Measurements from ENCODE around the gene KCNH1.

The KCNH1 gene

DNA sequence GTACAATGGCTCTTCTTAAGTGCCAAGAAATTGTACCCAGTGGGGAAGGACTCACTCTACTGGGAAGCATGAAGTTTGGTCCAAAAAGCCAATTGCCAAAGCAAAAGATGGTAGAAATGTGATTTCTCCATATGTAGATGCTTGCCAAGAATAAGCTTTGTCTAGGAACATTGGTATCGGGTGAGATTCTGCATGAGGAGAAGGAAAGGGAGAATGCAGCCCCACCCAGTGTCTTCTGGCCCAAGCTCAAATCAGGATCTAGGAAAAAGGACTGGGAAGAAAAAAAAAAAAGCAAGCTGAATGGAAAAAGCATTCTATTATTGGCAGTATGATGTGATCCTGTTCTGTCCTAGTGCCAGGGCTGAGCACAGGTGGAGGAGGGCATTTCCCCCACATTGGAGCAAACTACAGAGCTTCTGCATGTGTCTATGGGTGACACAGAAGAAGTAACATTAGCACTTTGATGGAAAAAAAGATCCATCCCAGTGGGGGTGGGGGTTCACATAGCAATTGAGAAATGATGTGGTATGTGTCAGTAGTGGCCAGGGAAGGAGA, 226.6 kb downstream of the KCNH1 start:
- TF ChIP-seq CEBPB (IDR thresholded peaks at IDR 0.05) (no peak), TEAD4 (IDR thresholded peaks at IDR 0.05) (no peak), FOXM1 (IDR thresholded peaks at IDR 0.05; ENCODE audit: borderline replicate concordance, low read depth) (no peak), EP300 (IDR thresholded peaks at IDR 0.05; ENCODE audit: borderline replicate concordance) (no peak), TAF1 (IDR thresholded peaks at IDR 0.05; ENCODE audit: low read depth) (no peak), YY1 (IDR thresholded peaks at IDR 0.05; ENCODE audit: low read depth) (no peak), EGR1 (IDR thresholded peaks at IDR 0.05) (no peak), ZBTB7A (IDR thresholded peaks at IDR 0.05; ENCODE audit: low read depth) (no peak), RAD21 (IDR thresholded peaks at IDR 0.05; ENCODE audit: low read depth) (no peak), TCF12 (IDR thresholded peaks at IDR 0.05; ENCODE audit: low read depth) (no peak), CREB1 (IDR thresholded peaks at IDR 0.05; ENCODE audit: low read depth) (no peak), NFIC (IDR thresholded peaks at IDR 0.05) (no peak)
- TF ChIP-seq, protein P1, sequence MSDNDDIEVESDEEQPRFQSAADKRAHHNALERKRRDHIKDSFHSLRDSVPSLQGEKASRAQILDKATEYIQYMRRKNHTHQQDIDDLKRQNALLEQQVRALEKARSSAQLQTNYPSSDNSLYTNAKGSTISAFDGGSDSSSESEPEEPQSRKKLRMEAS (IDR thresholded peaks at IDR 0.05): no peak
- TF ChIP-seq, protein P2, sequence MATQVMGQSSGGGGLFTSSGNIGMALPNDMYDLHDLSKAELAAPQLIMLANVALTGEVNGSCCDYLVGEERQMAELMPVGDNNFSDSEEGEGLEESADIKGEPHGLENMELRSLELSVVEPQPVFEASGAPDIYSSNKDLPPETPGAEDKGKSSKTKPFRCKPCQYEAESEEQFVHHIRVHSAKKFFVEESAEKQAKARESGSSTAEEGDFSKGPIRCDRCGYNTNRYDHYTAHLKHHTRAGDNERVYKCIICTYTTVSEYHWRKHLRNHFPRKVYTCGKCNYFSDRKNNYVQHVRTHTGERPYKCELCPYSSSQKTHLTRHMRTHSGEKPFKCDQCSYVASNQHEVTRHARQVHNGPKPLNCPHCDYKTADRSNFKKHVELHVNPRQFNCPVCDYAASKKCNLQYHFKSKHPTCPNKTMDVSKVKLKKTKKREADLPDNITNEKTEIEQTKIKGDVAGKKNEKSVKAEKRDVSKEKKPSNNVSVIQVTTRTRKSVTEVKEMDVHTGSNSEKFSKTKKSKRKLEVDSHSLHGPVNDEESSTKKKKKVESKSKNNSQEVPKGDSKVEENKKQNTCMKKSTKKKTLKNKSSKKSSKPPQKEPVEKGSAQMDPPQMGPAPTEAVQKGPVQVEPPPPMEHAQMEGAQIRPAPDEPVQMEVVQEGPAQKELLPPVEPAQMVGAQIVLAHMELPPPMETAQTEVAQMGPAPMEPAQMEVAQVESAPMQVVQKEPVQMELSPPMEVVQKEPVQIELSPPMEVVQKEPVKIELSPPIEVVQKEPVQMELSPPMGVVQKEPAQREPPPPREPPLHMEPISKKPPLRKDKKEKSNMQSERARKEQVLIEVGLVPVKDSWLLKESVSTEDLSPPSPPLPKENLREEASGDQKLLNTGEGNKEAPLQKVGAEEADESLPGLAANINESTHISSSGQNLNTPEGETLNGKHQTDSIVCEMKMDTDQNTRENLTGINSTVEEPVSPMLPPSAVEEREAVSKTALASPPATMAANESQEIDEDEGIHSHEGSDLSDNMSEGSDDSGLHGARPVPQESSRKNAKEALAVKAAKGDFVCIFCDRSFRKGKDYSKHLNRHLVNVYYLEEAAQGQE (IDR thresholded peaks at IDR 0.05; ENCODE audit: low read depth): no peak
- TF ChIP-seq, protein P3, sequence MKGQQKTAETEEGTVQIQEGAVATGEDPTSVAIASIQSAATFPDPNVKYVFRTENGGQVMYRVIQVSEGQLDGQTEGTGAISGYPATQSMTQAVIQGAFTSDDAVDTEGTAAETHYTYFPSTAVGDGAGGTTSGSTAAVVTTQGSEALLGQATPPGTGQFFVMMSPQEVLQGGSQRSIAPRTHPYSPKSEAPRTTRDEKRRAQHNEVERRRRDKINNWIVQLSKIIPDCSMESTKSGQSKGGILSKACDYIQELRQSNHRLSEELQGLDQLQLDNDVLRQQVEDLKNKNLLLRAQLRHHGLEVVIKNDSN (IDR thresholded peaks at IDR 0.05): no peak

DNA sequence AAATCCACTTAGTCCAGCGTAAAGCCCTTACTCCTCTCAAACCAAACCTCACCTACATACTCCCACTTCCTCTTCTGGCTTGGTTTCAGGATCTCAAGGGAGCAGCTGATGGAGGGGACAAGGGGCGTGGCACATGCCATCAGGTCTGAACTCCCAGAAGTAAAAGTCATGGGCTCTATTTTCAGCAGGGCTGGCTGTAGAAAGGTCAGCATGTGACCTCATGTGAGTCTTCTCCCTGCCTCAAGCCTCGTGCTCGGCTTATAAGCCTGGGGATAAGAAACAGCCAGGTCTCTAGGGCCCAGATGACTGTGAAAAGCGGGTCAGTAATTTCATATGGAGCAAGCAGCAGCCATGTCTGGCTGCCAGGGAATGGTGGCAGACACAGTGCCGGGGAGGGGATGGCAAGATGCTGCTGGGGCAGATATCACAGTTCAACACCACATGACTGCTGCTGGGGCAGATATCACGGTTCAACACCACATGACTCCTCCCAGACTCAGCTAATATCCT, 227.9 kb downstream of the KCNH1 start:
- TF ChIP-seq EGR1 (IDR thresholded peaks at IDR 0.05) (no peak), ZBTB7A (IDR thresholded peaks at IDR 0.05; ENCODE audit: low read depth) (no peak), TAF1 (IDR thresholded peaks at IDR 0.05; ENCODE audit: low read depth) (no peak), YY1 (IDR thresholded peaks at IDR 0.05; ENCODE audit: low read depth) (no peak), CREB1 (IDR thresholded peaks at IDR 0.05; ENCODE audit: low read depth) (no peak)

DNA sequence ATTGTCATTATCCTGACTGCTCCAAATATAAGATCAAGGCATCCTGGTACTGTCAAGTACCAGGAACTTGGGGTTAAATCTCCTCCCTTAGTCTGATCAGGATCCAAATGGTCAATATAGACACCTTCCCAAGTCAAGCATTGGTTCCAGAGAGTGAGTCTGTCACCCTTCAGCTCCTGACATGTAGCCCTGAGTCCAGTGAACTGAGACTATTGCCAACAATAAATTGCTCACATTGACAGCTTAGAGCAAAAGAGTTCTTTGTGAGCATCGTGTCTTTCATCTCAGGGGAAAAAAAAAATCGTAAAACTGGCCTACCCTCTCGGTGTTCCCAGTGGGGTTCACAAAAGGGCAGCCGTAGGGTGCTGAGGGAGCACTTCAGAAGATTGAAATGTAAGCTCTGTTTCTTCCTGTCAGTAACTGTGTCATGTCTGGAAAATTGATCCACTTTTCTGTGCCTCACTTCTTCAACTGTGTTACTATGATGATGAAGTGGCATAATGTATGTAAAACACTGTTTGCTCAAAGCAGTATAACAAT, 228.5 kb downstream of the KCNH1 start:
- TF ChIP-seq RAD21 (IDR thresholded peaks at IDR 0.05; ENCODE audit: low read depth): no peak
- no peak for TF ChIP-seq CEBPB (IDR thresholded peaks at IDR 0.05)
- TF ChIP-seq, protein P2 (IDR thresholded peaks at IDR 0.05; ENCODE audit: low read depth): no peak
- TF ChIP-seq CREB1 (IDR thresholded peaks at IDR 0.05; ENCODE audit: low read depth): no peak
- TF ChIP-seq, protein P3 (IDR thresholded peaks at IDR 0.05): no peak
- no peak for TF ChIP-seq NFIC (IDR thresholded peaks at IDR 0.05)
- no peak for TF ChIP-seq TEAD4 (IDR thresholded peaks at IDR 0.05)
- TF ChIP-seq TCF12 (IDR thresholded peaks at IDR 0.05; ENCODE audit: low read depth): no peak
- TF ChIP-seq EP300 (IDR thresholded peaks at IDR 0.05; ENCODE audit: borderline replicate concordance): no peak
- no peak for TF ChIP-seq YY1 (IDR thresholded peaks at IDR 0.05; ENCODE audit: low read depth)
- no peak for TF ChIP-seq FOXM1 (IDR thresholded peaks at IDR 0.05; ENCODE audit: borderline replicate concordance, low read depth)
- TF ChIP-seq EGR1 (IDR thresholded peaks at IDR 0.05): no peak
- TF ChIP-seq ZBTB7A (IDR thresholded peaks at IDR 0.05; ENCODE audit: low read depth): no peak
- TF ChIP-seq TAF1 (IDR thresholded peaks at IDR 0.05; ENCODE audit: low read depth): no peak
- TF ChIP-seq, protein P1 (IDR thresholded peaks at IDR 0.05): no peak

DNA sequence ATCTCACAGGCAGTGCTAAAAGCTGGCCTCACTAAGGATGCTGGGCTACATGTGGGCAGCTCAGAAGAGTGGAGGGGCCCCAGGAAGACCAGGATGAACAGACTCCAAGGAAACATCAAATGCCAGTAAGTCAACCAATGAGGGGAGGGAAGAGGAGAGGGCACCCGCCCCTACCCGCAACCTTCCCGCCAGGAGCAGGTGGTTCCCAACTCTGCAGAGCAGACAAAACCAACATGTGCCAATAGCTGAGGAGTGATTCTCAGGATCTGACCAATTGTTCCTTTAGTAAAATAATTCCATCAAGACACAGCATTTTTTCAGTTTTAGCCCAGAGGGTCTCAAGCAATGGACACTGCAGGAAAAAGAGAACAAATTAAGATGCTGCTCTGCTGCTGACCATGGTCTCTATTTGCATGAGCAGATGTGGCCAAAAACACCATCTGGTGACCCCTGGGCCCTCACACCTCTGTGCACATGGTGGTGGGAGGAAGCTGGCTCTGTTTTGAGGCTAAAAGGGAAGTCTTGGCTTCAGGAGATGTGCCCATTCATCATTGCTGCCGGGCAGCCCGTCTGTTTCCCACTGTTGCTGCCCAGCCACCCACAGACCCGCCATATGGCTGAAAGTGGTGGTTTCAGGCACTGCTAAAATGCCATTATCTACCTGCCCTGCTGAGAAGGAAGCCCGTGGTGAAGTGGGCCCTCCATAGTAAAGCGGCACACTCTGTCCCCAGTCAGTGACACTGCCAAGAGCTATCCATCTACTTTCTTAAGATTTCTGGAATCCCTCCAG, 231.8 kb downstream of the KCNH1 start:
- no peak for TF ChIP-seq ZBTB7A (IDR thresholded peaks at IDR 0.05; ENCODE audit: low read depth)
- TF ChIP-seq FOXM1 (IDR thresholded peaks at IDR 0.05; ENCODE audit: borderline replicate concordance, low read depth): no peak

DNA sequence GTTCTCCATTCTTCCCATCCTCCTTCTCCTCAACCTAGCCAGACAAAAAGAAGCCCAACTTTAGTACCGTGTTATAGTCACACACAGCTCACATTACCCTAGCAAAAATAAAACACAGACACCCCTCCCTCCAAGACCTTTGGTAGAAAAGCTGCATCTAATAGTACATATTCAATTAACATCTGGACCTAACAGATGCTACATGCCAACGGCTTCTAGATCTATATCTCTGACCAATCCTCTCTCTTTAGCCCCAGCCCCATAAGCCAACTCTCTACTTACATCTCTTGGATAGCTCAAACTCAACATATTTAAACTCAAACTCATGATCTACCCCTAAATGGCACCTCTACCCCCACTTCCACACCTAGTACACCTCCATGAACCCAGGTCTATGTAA, 233.1 kb downstream of the KCNH1 start:
- TF ChIP-seq TAF1 (IDR thresholded peaks at IDR 0.05; ENCODE audit: low read depth) (no peak), EP300 (IDR thresholded peaks at IDR 0.05; ENCODE audit: borderline replicate concordance) (no peak)

DNA sequence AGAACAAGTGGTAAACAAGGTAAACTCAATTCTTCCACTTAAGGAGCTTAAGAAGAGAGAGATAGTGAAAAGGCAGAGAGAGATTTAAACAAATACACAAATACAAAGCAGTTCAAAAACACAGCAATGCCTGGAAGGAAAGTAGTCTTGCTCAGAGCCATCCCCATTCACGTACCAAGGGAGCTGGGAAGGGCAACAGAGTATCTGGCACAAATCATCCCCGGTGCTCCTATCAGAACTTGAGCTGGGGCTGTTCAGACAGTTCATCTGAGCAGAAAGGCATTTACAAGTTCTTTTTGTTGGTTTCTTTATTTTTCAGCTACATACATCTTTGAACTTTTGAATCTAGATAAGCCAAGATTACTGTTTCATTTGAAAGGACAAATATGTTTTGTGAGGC, 233.9 kb downstream of the KCNH1 start:
- TF ChIP-seq, protein P3 (IDR thresholded peaks at IDR 0.05): no peak
- TF ChIP-seq TCF12 (IDR thresholded peaks at IDR 0.05; ENCODE audit: low read depth) (no peak), EGR1 (IDR thresholded peaks at IDR 0.05) (no peak)
